HG03039 (cell line): ENCODE measurements around the gene BOLA1.
"Not testable (repeated sequence)": the region's sequence is repeated elsewhere in the genome, so short reads cannot be mapped to it uniquely, and the experiment has no call there.

ENCODE experiments used
- ATAC-seq: cut with Tn5 transposase; IDR thresholded peaks from one replicate; pipeline ENCODE4 v1.9.1; 2021; ENCODE audit warnings: mild to moderate bottlenecking, moderate library complexity; ENCODE audit not compliant: unreplicated experiment

BOLA1 gene

GRCh38 chr1:149927563-149928400 is 28.4 kb downstream of the BOLA1 start, which contains the start of gene SF3B4:
Gene SF3B4 (minus strand): TSS chr1:149927803. CDS start chr1:149927759, 44 bp downstream.
- peak; percentile 80 for ATAC-seq

- no peak for ATAC-seq
Measured at GRCh38 chr1:149928401-149928724, 29.0 kb downstream of the BOLA1 start.

DNA sequence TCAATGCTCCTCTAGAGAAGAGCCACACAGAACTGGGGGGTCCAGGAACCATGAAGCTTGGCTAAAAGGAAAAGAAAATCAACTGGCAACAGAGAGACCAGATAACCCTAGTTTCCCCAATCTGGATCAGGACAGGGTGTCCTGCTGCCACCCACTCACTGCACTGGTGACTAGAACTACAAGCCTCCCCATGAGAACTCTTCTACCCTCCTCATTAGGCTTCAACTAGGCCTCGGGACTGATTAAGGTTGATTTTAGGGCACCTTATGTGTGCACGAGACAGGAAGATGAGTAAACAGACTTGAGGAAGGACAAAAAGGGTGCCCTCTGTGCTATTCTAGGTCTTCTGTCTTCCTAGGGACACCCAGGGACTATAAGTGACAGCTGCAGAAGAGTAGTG is 30.5 kb downstream of the BOLA1 start:
- no peak for ATAC-seq

DNA sequence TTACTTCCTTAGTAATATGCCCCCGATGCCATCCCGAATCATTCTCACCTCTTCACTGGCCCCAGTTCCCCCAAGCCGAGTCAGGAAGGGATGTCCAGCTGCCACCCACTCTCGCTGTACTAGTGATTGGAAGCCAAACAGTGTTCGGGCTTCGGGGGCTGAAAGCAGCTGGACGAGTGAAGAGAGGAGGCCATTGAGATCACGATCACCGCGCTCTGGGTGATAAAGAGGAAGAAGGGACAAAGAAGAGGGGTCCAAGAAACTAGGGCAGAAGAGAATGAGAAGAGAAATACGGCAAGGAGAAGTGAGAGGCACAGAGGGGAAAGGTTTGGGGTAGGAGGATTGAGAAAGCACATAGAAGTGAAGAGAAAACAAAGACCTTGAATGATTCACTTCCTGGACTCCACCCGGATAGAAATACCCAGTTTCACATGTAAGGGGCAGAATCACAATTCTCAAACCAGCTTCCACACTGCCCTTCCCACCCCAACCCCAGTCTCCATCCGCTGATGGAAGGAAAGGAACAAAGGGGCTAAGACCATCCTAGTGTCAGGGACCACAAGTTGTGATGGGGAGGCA is 31.9 kb downstream of the BOLA1 start:
- ATAC-seq, result no peak

- no peak for ATAC-seq
Measured at GRCh38 chr1:149932474-149932873, 33.1 kb downstream of the BOLA1 start.

DNA sequence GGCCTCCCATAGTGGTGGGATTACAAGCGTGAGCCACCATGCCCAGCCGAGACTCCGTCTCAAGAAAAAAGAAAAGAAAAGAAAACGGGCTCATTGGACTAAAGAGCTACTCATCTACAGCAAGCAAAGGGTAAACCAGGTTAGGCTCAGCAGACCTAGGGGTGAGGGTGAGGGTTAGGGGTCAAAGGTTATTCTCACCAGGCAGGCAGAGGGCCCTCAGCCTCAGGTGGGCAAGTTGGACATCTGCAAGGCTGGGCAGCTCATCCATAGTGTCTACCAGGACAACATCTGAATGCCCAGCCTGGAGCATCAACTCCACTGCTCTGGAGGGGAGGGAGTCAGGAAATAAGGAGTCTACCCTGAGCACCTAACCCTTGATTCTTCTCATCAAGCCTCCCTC is 33.8 kb downstream of the BOLA1 start:
- ATAC-seq, result no peak

- ATAC-seq, result no peak
Measured at GRCh38 chr1:149934356-149934755, 35.0 kb downstream of the BOLA1 start.

- ATAC-seq, result no peak
Measured at GRCh38 chr1:149936170-149936991, 37.0 kb downstream of the BOLA1 start, which contains the start of gene MTMR11. Gene MTMR11 (minus strand): TSS chr1:149936879. CDS start chr1:149936647, 232 bp downstream.

GRCh38 chr1:149936992-149937705 is 37.8 kb downstream of the BOLA1 start:
- no peak for ATAC-seq

DNA sequence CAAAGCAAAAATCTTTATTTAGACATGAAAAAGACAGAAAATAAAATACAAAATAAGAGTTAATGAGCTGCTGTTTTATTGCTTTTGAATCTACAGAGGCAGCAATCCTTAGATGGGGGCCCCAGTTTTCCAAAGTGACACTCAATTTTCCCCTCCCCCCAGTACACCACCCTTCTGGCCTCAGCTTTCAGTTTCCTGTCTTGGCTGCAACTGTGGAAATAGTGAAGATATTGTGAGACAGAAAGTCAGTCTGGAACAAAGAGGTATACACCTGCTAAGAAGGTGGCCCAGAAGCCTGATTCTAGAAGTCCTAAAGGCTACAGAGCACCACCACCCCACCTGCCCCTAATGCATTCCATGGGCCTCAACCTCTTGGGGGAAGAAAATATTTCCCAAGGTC is 38.4 kb downstream of the BOLA1 start:
- ATAC-seq, result no peak

DNA sequence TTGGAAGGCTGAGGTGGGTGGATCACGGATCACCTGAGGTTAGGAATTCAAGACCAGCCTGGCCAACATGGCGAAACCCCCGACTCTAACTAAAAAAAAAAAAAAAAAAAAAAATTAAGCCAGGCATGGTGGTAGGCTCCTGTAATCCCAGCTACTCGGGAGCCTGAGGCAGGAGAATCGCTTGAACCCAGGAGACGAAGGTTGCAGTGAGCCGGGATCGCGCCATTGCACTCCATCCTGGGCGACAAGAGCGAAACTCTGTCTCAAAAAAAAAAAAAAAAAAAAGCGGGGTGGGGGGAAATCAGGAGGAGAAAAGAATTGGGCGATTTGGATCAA is 39.3 kb downstream of the BOLA1 start:
- not testable (repeated sequence) for ATAC-seq

DNA sequence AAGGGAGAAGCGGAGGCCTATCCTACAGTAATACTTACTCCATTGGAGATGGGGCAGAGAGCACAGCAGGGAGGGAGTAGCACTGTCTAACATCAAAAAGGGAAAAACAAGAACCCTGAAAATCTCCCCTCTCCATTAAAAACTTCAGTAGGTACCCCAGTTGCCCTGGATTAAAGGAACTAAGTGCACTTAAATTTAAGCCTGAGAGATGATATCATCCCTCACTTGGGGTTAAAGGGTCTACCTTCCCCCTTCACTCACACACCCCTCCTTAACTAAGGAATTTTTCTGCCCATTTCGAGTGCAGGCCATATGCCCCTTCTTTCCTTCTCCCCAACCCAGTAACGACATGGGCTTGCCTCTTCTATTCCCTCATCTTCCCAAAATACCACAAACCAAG is 41.1 kb downstream of the BOLA1 start:
- no peak for ATAC-seq

DNA sequence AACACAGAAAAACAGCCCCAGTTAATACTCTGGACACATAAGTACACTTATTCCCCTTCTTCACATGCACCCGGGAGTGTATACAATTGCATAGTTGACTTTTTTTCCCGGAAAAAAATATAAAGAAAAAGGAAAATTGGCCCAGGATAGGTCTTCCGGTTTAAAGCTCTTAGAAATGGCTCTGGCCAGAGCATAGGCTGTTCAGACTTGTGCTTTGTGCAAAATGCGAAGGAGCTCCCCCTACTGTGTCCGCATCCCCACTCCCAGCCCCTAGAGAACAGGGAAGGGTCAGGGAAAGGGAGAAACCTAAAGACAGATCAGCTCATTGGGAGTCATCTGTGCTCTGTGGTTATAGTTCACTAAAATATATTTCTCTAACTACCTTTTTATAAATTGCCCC is 42.8 kb downstream of the BOLA1 start:
- ATAC-seq, result no peak

DNA sequence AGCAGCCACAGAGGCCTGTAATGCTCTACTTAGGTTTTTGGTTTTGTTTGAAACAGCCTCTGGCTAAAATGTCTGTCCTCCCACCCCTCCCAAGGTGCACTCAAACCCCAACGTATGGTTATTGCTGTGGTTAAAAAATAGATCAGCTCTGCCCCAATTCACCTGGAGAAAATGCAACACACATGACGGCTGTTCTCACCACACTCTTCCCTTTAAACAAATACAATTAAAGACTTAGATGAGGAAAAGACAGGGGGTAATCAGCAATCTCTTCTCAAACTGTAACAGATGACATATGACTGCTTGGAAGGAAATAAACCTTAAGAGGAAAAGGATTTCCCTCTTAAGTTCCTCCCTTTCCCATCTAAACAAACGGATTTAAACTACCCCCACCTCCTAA is 43.5 kb downstream of the BOLA1 start:
- ATAC-seq, result no peak

DNA sequence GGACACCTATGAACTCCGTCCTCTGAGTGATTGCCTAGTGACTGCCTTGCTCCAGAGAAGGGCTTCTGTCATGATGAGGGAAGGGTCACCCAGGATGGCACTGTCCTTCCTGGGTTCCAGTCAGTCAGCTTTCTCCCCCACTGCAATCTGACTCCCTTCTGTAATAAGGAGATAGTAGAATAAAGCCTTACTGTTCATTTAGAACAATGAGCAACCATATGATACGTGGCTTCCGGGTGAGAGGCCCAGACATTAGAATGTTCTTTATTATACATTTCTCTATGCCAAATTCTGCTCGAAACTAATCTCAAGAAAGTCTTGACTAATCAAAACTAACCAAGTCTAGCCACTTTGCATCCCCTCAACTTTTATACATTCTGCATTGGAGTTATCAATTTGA is 45.8 kb downstream of the BOLA1 start:
- no peak for ATAC-seq

DNA sequence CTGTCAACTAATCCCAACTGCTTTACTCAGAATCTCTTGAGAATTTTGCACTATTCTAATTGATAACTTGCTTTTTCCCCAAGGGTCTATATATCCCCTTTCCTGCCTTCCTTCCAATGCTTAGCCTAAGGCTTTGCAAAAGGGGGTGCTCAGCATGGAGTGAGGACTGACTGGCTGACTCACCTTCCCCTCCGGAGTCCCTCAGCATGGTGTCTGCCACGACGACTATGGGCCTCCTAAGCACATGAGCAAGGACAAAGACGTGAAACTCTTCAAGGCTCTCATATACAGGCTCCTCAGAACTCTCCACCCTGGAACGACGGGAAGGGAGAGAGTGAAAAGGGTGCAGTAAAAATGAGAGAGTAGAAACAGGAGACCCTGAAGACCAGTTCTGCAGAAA is 50.5 kb downstream of the BOLA1 start:
- no peak for ATAC-seq
